ENCODE results near the gene NHLH1.
A peak's percentile ranks its signal among the peaks of the same experiment; 100 is the strongest.

Gene NHLH1

GRCh38 chr1:160363951-160364735, 2.7 kb upstream of the NHLH1 start:
- Histone ChIP-seq H2BK120ac (ENCODE audit: low read depth, low read length) (no peak overlapping the region), H3K79me1 (ENCODE audit: low read depth, low read length) (no peaks in the 10 kb centered on the region), H3K36me3 (replicated peaks in 1 of 2; ENCODE audit: control insufficient read depth in 2 of 2, insufficient read depth in 2 of 2, low read length in 2 of 2) (peaks cover 13 to 24% of the 10 kb centered on the region in 2 donors), H3K4me1 (ENCODE audit: control insufficient read depth in 2 of 2, insufficient read depth in 1 of 2, low read depth in 1 of 2, low read length in 2 of 2) (peaks cover 15 to 18% of the 10 kb centered on the region in 2 donors), H3K23ac (ENCODE audit: low read depth, low read length, poor library complexity) (no peak overlapping the region), H3K27ac (replicated peaks; ENCODE audit: low read length) (no peak overlapping the region), H3K9me3 (replicated peaks in 1 of 2; ENCODE audit: control insufficient read depth in 2 of 2, insufficient read depth in 1 of 2, low read depth in 1 of 2, low read length in 2 of 2) (no peaks in the 10 kb centered on the region), H3K18ac (ENCODE audit: low read length) (no peak overlapping the region), H2AK5ac (ENCODE audit: low read depth, low read length) (no peak overlapping the region), H3K4me2 (ENCODE audit: insufficient read depth, low read length, poor library complexity, severe bottlenecking) (no peak overlapping the region), H3K4me3 (ENCODE audit: low read length in 2 of 2) (no peak overlapping the region), H2BK12ac (ENCODE audit: low read length) (no peak overlapping the region), H2BK5ac (ENCODE audit: low read length) (no peak overlapping the region), H3K4ac (ENCODE audit: low read length) (no peak overlapping the region), H2AFZ (ENCODE audit: low read length) (no peak overlapping the region), H3K9ac (ENCODE audit: low read depth, low read length, poor library complexity) (no peak overlapping the region), H3K27me3 (ENCODE audit: control insufficient read depth in 3 of 3, insufficient read depth in 3 of 3, low read depth in 1 of 3, low read length in 3 of 3) (no peaks in the 10 kb centered on the region), H4K8ac (ENCODE audit: low read depth, low read length) (no peak overlapping the region), H2BK15ac (ENCODE audit: low read length) (no peak overlapping the region), H3K14ac (ENCODE audit: low read length) (no peak overlapping the region), H4K91ac (ENCODE audit: low read depth, low read length, poor library complexity) (no peak overlapping the region)
- no peak for DNase-seq (ENCODE audit: low spot score)
- no CpG with 5 or more reads among the region's 12 CpGs for WGBS, 2 donors (ENCODE audit: extremely low coverage in 2 of 2, insufficient read length in 2 of 2, insufficient replicate concordance in 1 of 2)

GRCh38 chr1:160365325-160365724, 1.5 kb upstream of the NHLH1 start:
- Histone ChIP-seq H3K36me3 (replicated peaks in 1 of 2; ENCODE audit: control insufficient read depth in 2 of 2, insufficient read depth in 2 of 2, low read length in 2 of 2) (peaks cover 8 to 12% of the 10 kb centered on the region in 2 donors), H3K9me3 (replicated peaks in 1 of 2; ENCODE audit: control insufficient read depth in 2 of 2, insufficient read depth in 1 of 2, low read depth in 1 of 2, low read length in 2 of 2) (no peaks in the 10 kb centered on the region)

GRCh38 chr1:160367516-160367900, 637 bp downstream of the NHLH1 start:
- Histone ChIP-seq H3K18ac (ENCODE audit: low read length) (peak overlapping the region; percentile 85), H3K4ac (ENCODE audit: low read length) (no peak overlapping the region), H2BK120ac (ENCODE audit: low read depth, low read length) (no peak overlapping the region), H3K9me3 (replicated peaks in 1 of 2; ENCODE audit: control insufficient read depth in 2 of 2, insufficient read depth in 1 of 2, low read depth in 1 of 2, low read length in 2 of 2) (no peaks in the 10 kb centered on the region), H4K91ac (ENCODE audit: low read depth, low read length, poor library complexity) (no peak overlapping the region), H3K79me1 (ENCODE audit: low read depth, low read length) (no peaks in the 10 kb centered on the region), H2BK12ac (ENCODE audit: low read length) (no peak overlapping the region), H3K14ac (ENCODE audit: low read length) (no peak overlapping the region), H3K4me1 (ENCODE audit: control insufficient read depth in 2 of 2, insufficient read depth in 1 of 2, low read depth in 1 of 2, low read length in 2 of 2) (peaks cover 10 to 11% of the 10 kb centered on the region in 2 donors), H2BK15ac (ENCODE audit: low read length) (peak overlapping the region; percentile 58), H3K4me2 (ENCODE audit: insufficient read depth, low read length, poor library complexity, severe bottlenecking) (no peak overlapping the region), H2AFZ (ENCODE audit: low read length) (no peak overlapping the region), H3K27me3 (ENCODE audit: control insufficient read depth in 3 of 3, insufficient read depth in 3 of 3, low read depth in 1 of 3, low read length in 3 of 3) (no peaks in the 10 kb centered on the region), H2AK5ac (ENCODE audit: low read depth, low read length) (peak overlapping the region; percentile 97), H3K36me3 (replicated peaks in 1 of 2; ENCODE audit: control insufficient read depth in 2 of 2, insufficient read depth in 2 of 2, low read length in 2 of 2) (peaks cover 0 to 1% of the 10 kb centered on the region in 2 donors), H4K8ac (ENCODE audit: low read depth, low read length) (no peak overlapping the region), H3K27ac (replicated peaks; ENCODE audit: low read length) (no peak overlapping the region), H3K9ac (ENCODE audit: low read depth, low read length, poor library complexity) (peak overlapping the region; percentile 60), H2BK5ac (ENCODE audit: low read length) (no peak overlapping the region), H3K4me3 (ENCODE audit: low read length in 2 of 2) (no peak overlapping the region), H3K23ac (ENCODE audit: low read depth, low read length, poor library complexity) (peak overlapping the region; percentile 65)
- whole genome bisulfite sequencing, 2 donors (ENCODE audit: extremely low coverage in 2 of 2, insufficient read length in 2 of 2, insufficient replicate concordance in 1 of 2), result no CpG with 5 or more reads among the region's 4 CpGs
- no peak for DNase-seq (ENCODE audit: low spot score)

More at GRCh38 chr1:160365325-160365724, 1.5 kb upstream of the NHLH1 start:
- H2BK120ac ChIP-seq (ENCODE audit: low read depth, low read length), result no peak overlapping the region
- H2BK5ac ChIP-seq (ENCODE audit: low read length), result no peak overlapping the region
- H2BK15ac ChIP-seq (ENCODE audit: low read length), result peak overlapping the region; percentile 62
- no peak overlapping the region for H2AFZ ChIP-seq (ENCODE audit: low read length)
- H3K18ac ChIP-seq (ENCODE audit: low read length), result no peak overlapping the region
- no peak overlapping the region for H3K4me3 ChIP-seq (ENCODE audit: low read length in 2 of 2)
- no peak overlapping the region for H3K9ac ChIP-seq (ENCODE audit: low read depth, low read length, poor library complexity)
- H2AK5ac ChIP-seq (ENCODE audit: low read depth, low read length), result peak overlapping the region; percentile 51
- no CpG with 5 or more reads among the region's 1 CpG for WGBS, 2 donors (ENCODE audit: extremely low coverage in 2 of 2, insufficient read length in 2 of 2, insufficient replicate concordance in 1 of 2)
- no peak overlapping the region for H3K14ac ChIP-seq (ENCODE audit: low read length)
- H3K23ac ChIP-seq (ENCODE audit: low read depth, low read length, poor library complexity), result no peak overlapping the region
- H2BK12ac ChIP-seq (ENCODE audit: low read length), result no peak overlapping the region
- no peak overlapping the region for H3K4me2 ChIP-seq (ENCODE audit: insufficient read depth, low read length, poor library complexity, severe bottlenecking)
- H3K27me3 ChIP-seq (ENCODE audit: control insufficient read depth in 3 of 3, insufficient read depth in 3 of 3, low read depth in 1 of 3, low read length in 3 of 3), result no peaks in the 10 kb centered on the region
- no peak for DNase-seq (ENCODE audit: low spot score)
- H3K4me1 ChIP-seq (ENCODE audit: control insufficient read depth in 2 of 2, insufficient read depth in 1 of 2, low read depth in 1 of 2, low read length in 2 of 2), result peaks cover 15 to 18% of the 10 kb centered on the region in 2 donors
- no peak overlapping the region for H4K91ac ChIP-seq (ENCODE audit: low read depth, low read length, poor library complexity)
- H3K27ac ChIP-seq (replicated peaks; ENCODE audit: low read length), result no peak overlapping the region
- no peak overlapping the region for H4K8ac ChIP-seq (ENCODE audit: low read depth, low read length)
- H3K79me1 ChIP-seq (ENCODE audit: low read depth, low read length), result no peaks in the 10 kb centered on the region
- H3K4ac ChIP-seq (ENCODE audit: low read length), result no peak overlapping the region

Measured in neuronal stem cell (in vitro differentiated cells).